ENCODE data around the gene ZFHX3.

Gene ZFHX3

GRCh38 chr16:72793017-72793416 lies 254.9 kb downstream of the ZFHX3 start:
- no peak for DNase-seq (ENCODE audit: low read depth)

DNA sequence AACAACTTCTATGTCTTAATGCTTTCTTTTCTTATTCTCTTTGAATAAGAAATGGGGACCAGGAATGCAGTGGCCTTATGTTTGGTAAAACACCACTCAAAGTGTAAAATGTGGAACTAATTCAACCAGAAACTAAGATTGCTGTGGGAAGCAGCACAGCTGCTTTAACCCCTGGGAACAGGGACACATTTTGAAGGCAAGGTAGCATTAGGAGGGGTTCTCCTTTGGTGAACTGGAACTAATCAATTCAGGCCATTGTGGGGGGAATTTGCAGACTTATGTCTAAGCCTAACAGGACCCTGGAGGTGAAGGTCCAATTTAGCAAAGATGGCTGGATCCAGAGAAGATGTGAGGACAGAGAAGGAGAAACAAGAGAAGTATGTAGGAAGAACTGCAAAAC lies 256.1 kb downstream of the ZFHX3 start:
- DNase-seq (ENCODE audit: low read depth) = no peak

DNA sequence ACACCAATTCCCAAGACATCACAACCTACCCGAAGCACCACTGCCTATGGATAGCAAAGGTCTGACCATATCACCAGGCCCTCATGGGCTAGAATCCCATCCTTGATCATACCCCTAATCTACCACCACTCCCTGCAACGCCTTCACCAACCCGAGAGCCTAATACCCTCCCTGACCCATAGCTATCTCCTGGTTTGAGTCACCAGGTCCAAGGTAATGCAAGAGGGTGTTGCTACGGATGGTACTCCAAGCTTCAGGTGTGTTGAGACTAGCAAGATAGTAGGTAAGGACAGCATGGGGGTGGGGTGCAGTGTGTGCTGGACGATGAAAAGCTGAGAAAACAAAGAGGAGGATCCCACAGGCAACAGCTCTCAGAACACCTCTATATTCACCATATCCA lies 258.0 kb downstream of the ZFHX3 start:
- DNase-seq (ENCODE audit: low read depth) = no peak

DNA sequence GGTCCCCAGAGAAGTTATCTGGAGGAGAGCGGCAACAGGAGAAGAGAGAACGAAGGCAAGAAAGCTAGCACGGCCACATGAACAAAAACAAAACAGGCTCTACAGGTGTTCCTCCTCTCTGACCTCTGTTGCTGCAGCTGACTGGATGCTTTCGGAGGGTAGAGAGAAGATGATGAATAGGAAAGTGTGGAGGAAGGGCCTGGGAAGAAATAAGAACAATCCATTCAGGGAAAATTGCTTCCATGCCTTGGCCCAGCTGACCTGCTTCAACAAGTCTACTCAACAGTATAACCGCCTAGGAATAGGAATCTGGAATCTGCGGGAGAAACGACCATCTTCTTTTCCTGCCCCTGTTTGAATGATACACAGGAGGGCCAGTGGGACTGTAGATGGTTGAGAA lies 258.5 kb downstream of the ZFHX3 start:
- no peak for DNase-seq (ENCODE audit: low read depth)

DNA sequence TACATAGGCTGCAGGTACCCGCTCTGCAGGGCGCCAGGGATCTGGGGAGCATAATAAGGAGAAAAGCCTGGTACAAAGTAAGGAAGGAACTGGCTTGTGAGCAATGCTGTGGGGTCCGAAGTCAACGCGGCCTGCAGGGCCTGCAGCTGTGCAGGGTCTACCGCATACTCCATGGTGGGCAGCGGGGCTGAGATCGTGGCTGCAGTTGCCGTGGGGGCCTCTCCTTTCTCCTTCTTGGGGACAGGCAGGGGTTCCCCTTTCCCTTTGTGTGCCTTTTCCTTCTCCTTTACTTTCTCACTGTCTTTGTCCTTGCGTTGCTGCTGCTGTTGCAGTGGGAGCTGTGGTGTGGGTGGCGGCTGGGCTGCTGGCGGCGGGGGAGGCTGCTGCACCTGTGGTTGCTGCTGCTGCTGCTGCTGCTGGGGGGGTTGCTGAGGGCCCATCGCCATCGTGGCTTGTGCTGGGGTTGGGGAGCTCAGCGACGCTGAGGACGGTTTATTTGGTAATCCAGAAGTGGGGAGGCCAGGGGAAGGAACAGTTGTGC lies 259.6 kb downstream of the ZFHX3 start:
- no peak for DNase-seq (ENCODE audit: low read depth)

- peak; percentile 23 for DNase-seq (ENCODE audit: low read depth)
Observed at GRCh38 chr16:72787514-72788268, 260.2 kb downstream of the ZFHX3 start.

DNA sequence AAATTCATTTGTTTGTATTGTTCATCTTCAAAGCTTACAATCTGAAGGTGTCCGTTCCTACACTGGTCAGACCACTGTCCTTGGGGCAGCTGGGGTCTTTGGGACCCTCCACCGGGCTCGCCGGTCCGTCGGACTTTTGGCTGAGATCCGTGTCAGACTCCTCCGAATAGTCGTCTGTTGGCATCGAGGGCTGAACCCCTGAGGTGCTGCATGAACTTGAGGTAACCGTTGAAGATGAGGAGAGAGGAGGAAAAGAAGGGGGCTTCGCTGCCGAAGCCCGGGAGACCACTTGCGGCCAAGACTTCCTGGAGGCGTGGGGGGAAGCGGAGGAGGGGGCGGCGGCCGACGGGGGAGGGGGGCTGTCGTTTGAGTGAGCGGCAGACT lies 260.8 kb downstream of the ZFHX3 start:
- no peak for DNase-seq (ENCODE audit: low read depth)

- no peak for DNase-seq (ENCODE audit: low read depth)
Observed at GRCh38 chr16:72786606-72787005, 261.3 kb downstream of the ZFHX3 start.

GRCh38 chr16:72785886-72786285 lies 262.0 kb downstream of the ZFHX3 start:
- no peak for DNase-seq (ENCODE audit: low read depth)

DNA sequence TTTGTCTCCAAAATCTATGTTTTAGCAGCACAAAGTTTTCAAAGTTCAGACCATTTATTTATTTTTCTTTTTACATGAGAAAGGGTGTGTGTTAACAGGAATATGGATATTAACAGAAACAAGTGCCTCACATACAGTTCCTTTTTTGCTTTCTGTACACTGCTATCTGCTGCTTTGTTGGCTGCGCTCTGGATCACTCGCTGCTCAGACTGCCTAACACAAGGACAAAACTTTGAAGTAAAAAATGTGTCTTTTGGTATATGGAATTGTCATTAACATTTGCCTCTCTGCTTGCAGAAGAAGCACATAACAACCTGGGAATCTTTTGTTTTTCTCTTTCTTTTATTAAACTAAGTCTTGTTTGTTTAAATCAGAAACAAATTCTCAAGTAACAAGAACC lies 262.8 kb downstream of the ZFHX3 start:
- no peak for DNase-seq (ENCODE audit: low read depth)

DNA sequence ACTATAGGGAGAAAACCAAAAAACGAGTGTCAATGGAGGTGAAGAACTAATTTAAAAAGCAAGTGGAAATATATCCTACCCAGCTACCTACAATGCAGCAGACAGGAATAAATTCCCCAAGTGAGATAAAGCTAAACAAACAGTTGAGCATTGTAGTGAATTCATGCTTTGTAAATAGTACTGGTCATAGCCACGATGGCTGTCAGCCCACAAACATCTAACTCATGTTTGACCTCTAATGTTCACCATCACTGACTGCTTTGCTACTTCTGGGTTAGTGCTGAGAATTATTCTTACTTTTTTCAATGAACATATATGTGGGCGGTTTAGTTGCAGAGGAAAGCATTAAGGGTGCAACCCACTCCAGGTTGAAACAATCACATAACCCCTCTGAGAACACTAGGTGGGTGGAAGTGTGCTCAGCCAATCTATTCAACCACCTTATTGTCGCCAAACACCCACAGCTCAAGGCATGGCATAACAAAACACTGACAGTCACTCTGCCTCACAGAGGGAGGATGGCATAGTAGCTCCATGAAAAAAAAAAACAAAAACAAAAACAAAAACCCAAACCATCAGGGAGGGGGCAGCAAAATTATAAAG lies 264.1 kb downstream of the ZFHX3 start:
- no peak for DNase-seq (ENCODE audit: low read depth)

DNA sequence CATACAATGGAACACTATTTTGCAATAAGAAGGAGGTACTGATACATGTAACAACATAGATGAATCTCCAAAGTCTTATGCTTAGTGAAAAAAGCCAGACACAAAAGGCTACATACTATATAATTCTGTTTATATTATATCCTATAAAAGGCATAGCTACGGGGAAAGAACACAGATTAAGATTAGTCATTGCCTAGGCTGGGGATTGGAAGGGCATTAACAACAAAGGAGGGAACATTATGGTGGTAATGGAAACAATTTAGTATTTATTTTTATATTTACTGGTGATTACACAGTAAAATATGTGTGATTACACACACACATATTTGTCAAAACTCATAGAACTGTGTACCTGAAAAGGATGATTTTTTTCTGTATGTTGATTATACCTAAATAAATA lies 278.1 kb downstream of the ZFHX3 start:
- no peak for DNase-seq (ENCODE audit: low read depth)

DNA sequence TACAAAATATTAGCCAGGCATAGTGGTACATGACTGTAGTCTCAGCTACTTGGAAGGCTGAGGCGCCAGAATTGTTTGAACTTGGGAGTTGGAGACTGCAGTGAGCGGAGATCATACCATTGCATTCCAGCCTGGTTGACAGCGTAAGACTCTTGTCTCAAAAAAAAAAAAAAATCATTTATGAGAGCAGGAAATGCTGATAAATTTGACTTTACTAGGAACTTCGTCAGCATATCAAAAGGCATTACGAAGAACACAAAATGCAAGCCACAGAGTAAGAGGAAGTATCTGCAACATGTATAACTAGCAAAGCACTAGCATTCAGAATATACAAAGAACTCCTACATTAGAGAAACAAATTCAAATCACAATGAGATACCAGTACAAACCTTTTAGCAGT lies 279.3 kb downstream of the ZFHX3 start:
- no peak for DNase-seq (ENCODE audit: low read depth)

DNA sequence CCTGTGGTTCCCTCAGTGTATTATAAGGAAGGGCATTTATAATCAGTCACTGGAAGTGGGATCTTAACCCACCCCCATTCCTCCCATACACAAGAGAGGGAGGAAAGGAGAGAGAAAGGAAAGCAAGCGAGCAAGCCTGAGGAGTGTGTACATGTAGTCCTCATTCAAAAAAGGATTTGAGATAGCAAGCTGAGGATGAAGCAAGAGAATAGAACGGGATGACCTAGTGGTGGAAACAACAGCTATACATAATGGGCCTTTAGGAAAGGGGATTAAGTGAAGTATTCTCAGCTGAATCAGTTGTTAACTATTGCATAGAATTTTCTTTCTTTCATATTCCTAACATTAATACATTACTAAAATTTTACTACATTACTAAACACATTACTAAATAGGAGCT lies 281.4 kb downstream of the ZFHX3 start:
- DNase-seq (ENCODE audit: low read depth) = no peak

- no peak for DNase-seq (ENCODE audit: low read depth)
Observed at GRCh38 chr16:72764015-72764654, 283.8 kb downstream of the ZFHX3 start.

GRCh38 chr16:72760581-72760980 lies 287.3 kb downstream of the ZFHX3 start:
- DNase-seq (ENCODE audit: low read depth) = no peak

- DNase-seq (ENCODE audit: low read depth) = no peak
Observed at GRCh38 chr16:72753881-72754280, 294.0 kb downstream of the ZFHX3 start.

DNA sequence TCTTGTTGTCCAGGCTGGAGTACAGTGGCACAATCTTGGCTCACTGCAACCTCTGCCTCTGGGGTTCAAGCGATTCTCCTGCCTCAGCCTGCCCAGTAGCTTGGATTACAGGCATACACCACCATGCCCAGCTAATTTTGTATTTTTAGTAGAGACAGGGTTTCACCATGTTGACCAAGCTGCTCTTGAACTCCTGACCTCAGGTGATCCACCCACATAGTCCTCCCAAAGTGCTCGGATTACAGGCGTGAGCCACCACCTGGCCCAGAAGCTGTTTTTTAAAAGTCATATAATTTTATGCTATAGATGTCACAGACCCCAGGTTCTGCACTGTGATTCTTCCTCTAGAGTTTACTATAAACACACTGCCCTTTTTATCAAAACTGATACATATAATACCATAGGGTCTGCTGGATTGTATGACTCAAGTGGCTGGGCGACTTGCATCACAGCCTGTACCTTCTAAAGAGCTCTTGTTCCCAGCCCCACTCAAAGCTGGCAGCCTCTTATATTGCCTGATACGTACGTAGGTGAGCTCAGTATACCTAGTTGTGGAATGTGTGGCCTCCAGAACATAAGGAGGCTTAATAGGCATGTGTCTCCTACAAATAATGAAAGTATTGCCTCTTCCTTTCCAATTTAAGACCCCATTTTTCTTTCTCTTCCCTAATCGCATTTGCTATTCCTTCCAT lies 295.8 kb downstream of the ZFHX3 start:
- DNase-seq (ENCODE audit: low read depth) = no peak

DNA sequence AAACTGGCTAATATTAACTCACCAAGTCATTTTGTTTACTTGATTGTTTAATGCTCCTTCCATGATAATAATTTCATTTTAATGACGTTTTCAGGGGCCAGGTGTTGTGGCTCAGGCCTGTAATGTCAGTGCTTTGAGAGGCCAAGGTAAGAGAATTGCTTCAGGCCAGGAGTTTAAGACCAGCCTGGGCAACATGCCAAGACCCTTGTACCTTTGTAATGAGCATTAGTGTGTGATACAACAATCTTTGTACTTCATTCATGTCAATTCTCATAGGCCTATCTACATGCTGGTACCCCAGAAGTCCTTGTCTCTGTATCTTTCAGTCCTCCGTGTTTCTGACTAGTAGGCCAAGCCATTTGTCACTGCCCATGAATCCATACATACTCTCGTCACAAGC lies 296.9 kb downstream of the ZFHX3 start:
- no peak for DNase-seq (ENCODE audit: low read depth)

DNA sequence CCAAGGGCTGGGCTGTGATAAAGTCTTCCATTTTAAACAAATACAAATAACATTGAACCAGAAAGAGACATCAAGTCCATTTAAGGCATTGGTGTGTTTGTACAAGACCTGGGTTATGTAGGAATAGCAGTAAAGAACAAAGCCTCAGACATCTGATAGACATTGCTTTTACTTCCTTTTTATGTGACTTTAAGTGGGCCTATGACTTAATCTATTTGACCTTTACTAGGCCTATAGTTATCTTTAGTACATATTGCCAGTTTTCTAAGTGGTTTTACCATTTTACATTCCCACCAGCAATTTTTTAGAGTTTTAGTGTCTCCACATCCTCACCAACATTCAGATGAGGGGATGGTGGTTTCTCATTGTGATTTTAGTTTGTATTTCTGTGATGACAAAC lies 298.8 kb downstream of the ZFHX3 start:
- no peak for DNase-seq (ENCODE audit: low read depth)

DNA sequence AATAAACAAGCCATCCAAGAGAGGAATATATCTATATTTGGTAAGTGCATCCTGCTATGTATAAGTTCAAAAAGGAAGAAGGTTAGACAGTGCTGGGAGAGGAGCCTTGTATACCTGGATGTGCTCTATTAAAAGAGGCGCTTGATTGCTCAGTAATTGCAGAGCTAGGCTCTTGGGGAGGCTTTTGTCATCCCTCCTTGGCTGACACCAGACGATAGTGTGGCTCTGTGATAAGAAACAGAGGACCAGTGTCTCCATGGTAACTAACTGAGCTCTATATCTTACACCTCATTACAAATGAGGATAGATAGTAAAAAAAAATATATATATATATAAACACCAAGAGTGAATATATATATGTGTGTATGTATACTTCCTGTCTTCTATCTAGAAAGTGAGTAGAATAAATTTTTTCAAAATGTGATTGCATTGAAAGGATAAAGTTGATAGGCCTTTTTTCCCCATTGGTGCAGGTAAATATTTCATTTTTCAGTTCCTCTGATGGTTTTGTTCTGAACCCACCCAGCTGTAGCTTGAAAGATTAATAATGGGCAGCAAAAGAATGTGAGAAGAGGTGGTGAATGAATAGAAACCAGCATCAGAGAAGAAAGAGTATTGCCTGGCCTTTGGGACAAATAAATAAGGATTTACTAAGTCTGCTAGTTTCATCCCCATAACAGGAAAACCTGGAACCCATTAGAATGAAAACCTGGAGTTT lies 303.7 kb downstream of the ZFHX3 start:
- DNase-seq (ENCODE audit: low read depth) = no peak

Data from HS-5 (cell line).